Endothelial cell (in vitro differentiated cells): ENCODE measurements around the gene ZBTB9. TPM values are rescaled to one million over a fixed set of nuclear protein-coding genes. Genes with fewer than 3 reads are reported as not detected.

Experiments
- DNase-seq: peaks from one replicate; pipeline ENCODE4 v3.0.0; 2021; ENCODE audit warnings: low spot score
- H3K27ac Mint-ChIP-seq: one replicate; pipeline ENCODE4 v1.8.0; 2021; ENCODE audit warnings: mixed read lengths, inconsistent platforms; ENCODE audit not compliant: unreplicated experiment
- H3K27me3 Mint-ChIP-seq: one replicate; pipeline ENCODE4 v1.8.0; 2021; ENCODE audit warnings: mild to moderate bottlenecking, moderate library complexity, mixed read lengths, inconsistent platforms; ENCODE audit not compliant: unreplicated experiment
- H3K36me3 Mint-ChIP-seq: one replicate; pipeline ENCODE4 v1.8.0; 2021; ENCODE audit warnings: mild to moderate bottlenecking, low read depth, mixed read lengths, inconsistent platforms; ENCODE audit not compliant: unreplicated experiment
- H3K4me1 Mint-ChIP-seq: one replicate; pipeline ENCODE4 v1.8.0; 2021; ENCODE audit warnings: mild to moderate bottlenecking, mixed read lengths, inconsistent platforms; ENCODE audit not compliant: unreplicated experiment
- H3K4me3 Mint-ChIP-seq: one replicate; pipeline ENCODE4 v1.8.0; 2021; ENCODE audit warnings: mild to moderate bottlenecking, mixed read lengths, inconsistent platforms; ENCODE audit not compliant: unreplicated experiment
- H3K9me3 Mint-ChIP-seq: one replicate; pipeline ENCODE4 v1.8.0; 2021; ENCODE audit warnings: mixed read lengths, inconsistent platforms; ENCODE audit not compliant: unreplicated experiment
- CTCF ChIP-seq: fragments of 200-600 bp; sonication (generic); IDR thresholded peaks from one replicate; pipeline ENCODE4 v1.5.0; 2021; ENCODE audit warnings: antibody characterized with exemption; ENCODE audit not compliant: unreplicated experiment
- total RNA-seq: library from RNA; stranded (reverse); fragmentation: NEBNext Ultra II Directional; extraction: Animal tissue kit (Norgen Biotek cat#: 25700); gene quantifications from one replicate; pipeline ENCODE4 v1.2.1, GENCODE V29; 2021; ENCODE audit not compliant: unreplicated experiment

The ZBTB9 gene
- total RNA-seq, 1 donor from 2014 or later = 18.7 TPM

- H3K36me3 Mint-ChIP-seq = peaks cover 43% of the 10 kb centered on the region
- H3K4me3 Mint-ChIP-seq = peak overlapping the region; percentile 82
- no peak for DNase-seq
- H3K27me3 Mint-ChIP-seq = peaks cover 30% of the 10 kb centered on the region
- no peak overlapping the region for H3K27ac Mint-ChIP-seq
- TF ChIP-seq CTCF = no peak
- peaks cover 44% of the 10 kb centered on the region for H3K4me1 Mint-ChIP-seq
- H3K9me3 Mint-ChIP-seq = no peaks in the 10 kb centered on the region
Measured at GRCh38 chr6:33412140-33413009, 42.0 kb upstream of the ZBTB9 start.

- Mint-ChIP-seq H3K9me3 (no peaks in the 10 kb centered on the region), H3K4me1 (peaks cover 51% of the 10 kb centered on the region), H3K27me3 (peaks cover 33% of the 10 kb centered on the region), H3K27ac (peak overlapping the region; percentile 72), H3K4me3 (peak overlapping the region; percentile 82), H3K36me3 (peaks cover 43% of the 10 kb centered on the region)
- TF ChIP-seq CTCF = no peak
- no peak for DNase-seq
Measured at GRCh38 chr6:33413241-33414120, 40.9 kb upstream of the ZBTB9 start.

GRCh38 chr6:33414592-33415271 is 39.6 kb upstream of the ZBTB9 start:
- peaks cover 44% of the 10 kb centered on the region for H3K36me3 Mint-ChIP-seq
- DNase-seq = peak; percentile 43
- no peaks in the 10 kb centered on the region for H3K9me3 Mint-ChIP-seq
- H3K4me1 Mint-ChIP-seq = peaks cover 56% of the 10 kb centered on the region
- peaks cover 31% of the 10 kb centered on the region for H3K27me3 Mint-ChIP-seq
- H3K27ac Mint-ChIP-seq = no peak overlapping the region
- peak; percentile 23 for TF ChIP-seq CTCF
- H3K4me3 Mint-ChIP-seq = peak overlapping the region; percentile 25

DNA sequence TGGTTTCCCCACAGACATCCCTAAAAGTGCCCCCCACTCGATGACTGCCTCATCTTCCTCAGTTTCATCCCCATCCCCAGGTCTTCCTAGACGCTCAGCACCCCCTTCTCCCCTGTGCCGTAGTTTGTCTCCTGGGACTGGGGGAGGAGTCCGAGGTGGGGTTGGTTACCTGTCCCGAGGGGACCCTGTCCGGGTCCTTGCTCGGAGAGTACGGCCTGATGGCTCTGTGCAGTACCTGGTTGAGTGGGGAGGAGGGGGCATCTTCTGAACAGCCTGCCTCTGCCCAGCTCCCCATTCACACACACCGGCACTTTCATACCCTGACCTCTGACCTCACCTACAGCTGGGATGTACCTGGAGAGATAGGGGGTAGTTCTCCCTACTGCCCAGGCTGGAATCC is 38.5 kb upstream of the ZBTB9 start:
- Mint-ChIP-seq H3K27me3 (peaks cover 27% of the 10 kb centered on the region), H3K4me1 (peaks cover 56% of the 10 kb centered on the region), H3K27ac (no peak overlapping the region), H3K9me3 (no peaks in the 10 kb centered on the region), H3K4me3 (peak overlapping the region; percentile 74), H3K36me3 (peaks cover 44% of the 10 kb centered on the region)
- TF ChIP-seq CTCF = no peak
- no peak for DNase-seq
